GM18951 (cell line): ENCODE measurements around the gene PPP1R13B.
"Not testable (repeated sequence)": the region's sequence is repeated elsewhere in the genome, so short reads cannot be mapped to it uniquely, and the experiment has no call there.

ENCODE experiments used
- POLR2A ChIP-seq: IDR thresholded peaks from 4 replicates; pipeline ENCODE4 v1.6.1; 2011; ENCODE audit warnings: mild to moderate bottlenecking; ENCODE audit not compliant: insufficient read length, insufficient read depth; ENCODE audit errors: extremely low read depth
- in situ Hi-C: fragments of 300-500 bp; cut with MboI; formaldehyde crosslinking; loops from one replicate; pipeline ENCODE4 v1.12.0; 2022; ENCODE audit warnings: low sequenced_read_pairs, mixed read lengths, inconsistent platforms; ENCODE audit not compliant: unreplicated experiment

Gene PPP1R13B

DNA sequence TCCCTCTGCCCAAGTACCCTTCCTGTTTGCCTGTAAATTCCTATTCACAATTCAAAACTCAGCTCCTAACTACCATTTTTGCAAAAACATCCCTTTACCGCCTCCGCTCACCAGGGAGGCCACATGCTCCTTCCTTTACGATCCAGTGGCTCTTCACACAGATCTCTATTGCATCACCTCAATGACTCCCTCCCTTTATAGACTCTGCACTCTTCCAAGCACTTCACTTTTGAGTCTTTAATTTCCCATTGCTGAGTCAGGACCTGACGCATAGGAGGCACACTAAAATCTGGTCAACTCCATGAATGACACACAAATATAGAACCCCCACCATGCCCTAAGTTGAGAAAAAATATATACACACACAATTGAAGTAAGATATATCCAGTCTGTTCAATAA is 45.9 kb downstream of the PPP1R13B start:
- no peak for TF ChIP-seq POLR2A
- in situ Hi-C loops, result loop anchor here (10.0 kb wide), 1 partner anchor 113 kb away; no protein-coding TSS in a partner anchor

DNA sequence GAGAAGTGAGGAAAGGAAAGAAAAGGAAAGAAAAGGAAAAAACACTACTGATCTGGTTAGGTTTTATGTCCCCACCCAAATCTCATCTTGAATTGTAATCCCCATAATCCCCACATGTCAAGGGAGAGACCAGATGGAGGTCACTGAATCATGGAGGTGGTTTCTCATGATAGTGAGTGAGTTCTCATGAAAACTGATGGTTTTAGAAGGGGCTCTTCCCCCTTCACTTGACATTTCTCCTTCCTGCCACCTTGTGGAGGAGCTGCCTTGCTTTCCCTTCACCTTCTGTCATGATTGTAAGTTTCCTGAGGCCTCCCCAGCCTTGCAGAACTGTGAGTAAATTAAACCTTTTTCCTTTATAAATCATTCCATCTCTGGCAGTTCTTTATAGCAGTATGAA is 54.2 kb downstream of the PPP1R13B start:
- in situ Hi-C loops, result not testable (repeated sequence)

DNA sequence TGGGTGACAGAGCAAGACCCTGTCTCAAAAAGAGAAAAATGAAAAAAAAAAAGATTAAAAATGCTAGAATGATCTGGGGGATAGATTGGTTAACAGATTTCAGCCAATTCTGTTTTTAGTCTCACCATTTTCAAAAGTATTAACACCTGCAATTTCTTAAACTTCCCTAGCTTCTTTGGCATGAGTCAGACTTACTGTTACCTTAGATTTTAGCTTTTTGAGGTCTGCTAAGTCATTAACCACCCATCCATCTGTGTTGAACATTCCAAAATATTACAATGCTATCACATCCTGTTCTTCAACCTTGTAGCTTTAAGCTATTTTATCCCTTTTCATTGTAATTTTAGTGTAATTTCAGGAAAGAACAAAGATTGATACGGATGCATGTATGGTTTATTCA is 59.3 kb downstream of the PPP1R13B start:
- TF ChIP-seq POLR2A, result no peak
- in situ Hi-C loops, result no loop called here

DNA sequence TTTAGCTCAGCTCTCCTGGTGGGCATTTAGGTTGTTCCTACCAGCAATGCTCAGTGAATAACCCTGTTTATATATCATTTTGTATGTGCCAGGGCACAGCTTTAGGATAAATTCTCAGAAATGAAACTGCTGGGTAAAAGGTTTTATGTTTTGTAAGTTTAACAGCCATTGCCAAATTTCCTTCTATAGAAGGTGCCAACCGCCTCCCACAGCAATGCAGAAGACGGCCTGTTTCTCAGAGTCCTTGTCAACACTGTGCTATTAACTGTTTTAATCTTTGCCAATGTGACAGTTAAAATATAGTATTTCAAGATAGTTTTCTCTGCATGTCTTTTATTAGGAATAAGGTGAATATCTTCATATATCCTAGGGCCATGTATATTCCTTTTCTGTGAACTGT is 65.0 kb downstream of the PPP1R13B start:
- in situ Hi-C loops, result no loop called here
- no peak for TF ChIP-seq POLR2A

DNA sequence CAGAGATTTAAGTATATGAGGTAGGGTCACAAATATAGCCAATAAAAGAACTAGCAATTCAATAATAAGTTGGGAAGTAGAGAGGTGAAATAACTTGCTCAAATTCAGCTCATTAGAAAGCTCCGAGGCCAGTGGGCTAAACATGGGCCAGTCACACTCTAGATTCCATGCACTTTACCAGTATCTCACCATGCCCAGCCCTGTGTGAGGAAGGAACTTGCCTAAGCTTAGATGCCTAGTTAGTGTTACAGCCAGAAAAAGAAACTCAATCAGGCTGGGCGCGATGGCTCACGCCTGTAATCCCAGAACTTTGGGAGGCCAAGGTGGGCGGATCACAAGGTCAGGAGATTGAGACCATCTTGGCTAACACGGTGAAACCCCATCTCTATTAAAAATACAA is 71.1 kb downstream of the PPP1R13B start:
- in situ Hi-C loops, result not testable (repeated sequence)

DNA sequence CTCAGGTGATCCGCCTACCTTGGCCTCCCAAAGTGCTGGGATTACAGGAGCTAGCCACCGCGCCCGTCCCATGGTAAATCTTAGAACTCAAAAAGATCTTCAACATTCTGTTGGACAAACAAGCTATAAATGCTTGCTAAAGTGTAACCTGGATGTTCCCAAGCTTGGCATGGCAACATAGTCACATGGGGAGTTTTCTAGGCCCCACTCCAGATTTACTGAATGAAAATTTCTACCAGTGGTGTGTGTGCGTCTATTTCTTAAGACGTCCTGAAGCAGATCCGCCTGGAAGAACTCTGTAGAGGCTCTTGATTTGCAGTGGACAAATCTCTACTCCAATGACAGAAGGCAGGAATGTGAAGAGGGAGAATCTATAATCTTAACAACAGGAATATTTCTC is 71.9 kb downstream of the PPP1R13B start:
- in situ Hi-C loops, result no loop called here
- no peak for TF ChIP-seq POLR2A

DNA sequence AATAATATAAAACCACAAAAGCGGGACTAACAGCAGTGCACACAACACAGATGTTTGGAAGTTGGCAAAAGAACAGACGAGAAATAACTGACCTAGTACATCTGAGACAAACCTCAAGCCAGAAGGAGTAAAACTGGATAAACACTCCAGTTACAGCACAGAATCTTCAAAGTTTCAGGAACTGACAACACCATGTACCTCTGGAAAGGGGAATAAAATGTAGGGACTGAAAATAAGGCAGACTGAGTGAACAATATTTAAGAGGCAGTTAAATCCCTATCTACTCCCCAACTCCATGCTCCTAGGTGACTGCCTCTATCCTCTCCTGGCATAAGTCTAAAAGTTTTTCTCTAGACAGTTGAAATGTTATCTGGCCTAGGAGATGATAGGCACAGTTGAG is 73.9 kb downstream of the PPP1R13B start:
- TF ChIP-seq POLR2A, result no peak
- in situ Hi-C loops, result no loop called here

DNA sequence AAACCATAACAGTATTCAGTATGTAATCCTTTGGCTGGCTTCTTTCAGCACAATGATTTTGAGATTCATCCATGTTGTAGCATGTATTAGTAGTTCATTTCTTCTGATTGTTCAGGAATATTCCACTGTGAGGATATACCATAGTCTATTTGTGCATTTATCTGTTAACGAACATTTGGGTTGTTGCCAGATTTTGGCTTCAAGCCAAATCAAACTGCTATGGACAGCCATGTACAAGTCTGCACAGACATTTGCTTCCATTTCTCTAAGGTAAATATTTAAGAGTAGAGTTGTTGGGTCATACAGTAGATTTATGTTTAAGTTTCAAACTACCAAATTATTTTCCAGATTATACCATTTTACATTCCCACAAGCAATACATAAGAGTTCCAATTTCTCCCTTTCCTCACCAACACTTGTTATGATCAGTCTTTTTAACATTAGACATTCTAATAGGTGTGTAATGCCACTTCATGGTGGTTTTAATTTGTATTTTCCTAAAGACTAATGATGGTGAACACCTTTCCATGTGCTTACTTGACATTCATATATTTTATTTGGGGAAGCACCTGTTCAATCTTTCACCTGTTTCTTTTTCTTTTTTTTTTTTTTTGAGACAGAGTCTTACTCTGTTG is 75.2 kb downstream of the PPP1R13B start:
- in situ Hi-C loops, result no loop called here

DNA sequence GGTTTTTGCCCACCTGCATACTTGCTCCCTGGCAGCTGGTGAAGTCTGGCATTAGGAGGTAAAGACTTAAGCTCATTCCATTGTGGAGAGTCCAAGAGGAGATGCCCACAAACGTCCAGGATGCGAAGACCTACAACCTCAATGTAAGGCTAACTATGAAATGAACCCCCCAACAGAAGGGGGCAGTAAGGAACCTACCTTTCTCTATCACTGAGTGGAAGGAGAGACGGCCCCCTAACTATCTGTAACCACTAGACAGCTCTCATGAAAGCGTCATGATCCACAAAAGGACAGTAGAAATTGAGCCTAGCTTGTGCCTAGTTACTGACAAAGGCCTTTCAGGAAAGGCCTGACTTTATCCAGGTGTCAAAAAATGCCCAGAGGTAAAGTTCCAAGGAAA is 76.5 kb downstream of the PPP1R13B start:
- TF ChIP-seq POLR2A, result no peak
- in situ Hi-C loops, result no loop called here

More for the DNA sequence above, 75.2 kb downstream of the PPP1R13B start:
- no peak for TF ChIP-seq POLR2A

DNA sequence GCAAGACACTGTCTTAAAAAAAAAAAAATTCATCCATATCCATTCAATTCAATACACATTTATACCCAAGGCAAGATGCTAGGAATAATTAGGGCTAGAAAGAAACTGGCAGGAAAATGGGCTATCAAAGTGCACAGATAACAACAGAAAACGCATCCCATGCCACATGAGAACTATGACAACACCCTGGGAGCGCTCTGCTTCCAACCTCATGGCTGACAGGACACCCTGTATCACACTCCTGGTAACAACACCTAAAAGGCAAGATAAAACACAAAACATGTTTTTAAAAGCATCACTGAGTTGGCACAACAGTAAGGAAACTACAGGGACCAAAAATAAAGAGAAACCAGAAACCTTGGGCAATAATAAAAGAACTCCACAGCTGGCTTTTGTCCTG is 76.9 kb downstream of the PPP1R13B start:
- TF ChIP-seq POLR2A, result no peak
- in situ Hi-C loops, result no loop called here

DNA sequence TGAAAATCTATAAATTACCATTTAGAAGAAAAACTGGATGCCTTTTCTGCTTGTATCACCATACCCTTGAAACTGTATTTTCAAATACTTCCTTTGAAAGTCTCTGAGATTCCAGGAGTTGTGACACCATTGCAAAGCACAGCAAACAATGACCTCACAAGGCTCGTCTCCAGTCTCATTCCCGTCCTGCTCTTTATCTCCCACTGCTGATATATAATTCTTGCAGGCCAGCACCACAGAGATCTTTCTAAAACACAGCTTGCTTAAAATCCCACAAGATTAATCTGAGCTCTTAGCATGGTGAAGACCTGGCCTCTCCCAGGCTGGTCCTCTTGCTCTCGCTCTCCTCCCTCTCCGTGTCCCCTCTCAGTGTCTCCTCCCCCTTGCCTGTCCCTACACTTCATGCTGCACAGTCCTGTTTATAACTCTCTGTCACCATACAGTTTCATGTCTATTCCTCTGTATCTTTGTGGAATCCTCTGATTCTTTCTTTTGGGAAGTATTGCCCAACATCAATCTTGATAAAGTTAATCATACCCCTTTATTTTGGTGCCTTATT is 80.0 kb downstream of the PPP1R13B start:
- TF ChIP-seq POLR2A, result no peak
- in situ Hi-C loops, result no loop called here

DNA sequence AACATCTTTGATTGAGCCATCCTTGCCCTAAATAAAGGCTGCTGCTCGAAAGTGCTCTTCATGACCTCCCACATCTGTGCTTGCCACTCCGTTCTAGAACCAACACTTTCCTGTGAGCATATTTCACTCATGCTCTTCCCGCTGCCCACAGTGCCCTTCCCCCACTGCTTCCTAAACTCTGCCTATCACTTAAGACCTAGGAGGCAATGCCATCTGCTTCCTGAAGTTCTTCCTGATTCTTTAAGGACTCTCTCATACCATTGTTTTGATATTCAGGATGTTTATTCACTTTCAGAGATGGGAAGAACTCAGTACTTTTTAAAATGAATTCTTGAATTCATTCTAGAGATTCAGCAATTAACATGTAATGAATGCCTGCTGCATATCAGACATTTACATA is 81.8 kb downstream of the PPP1R13B start:
- no peak for TF ChIP-seq POLR2A
- in situ Hi-C loops, result no loop called here

DNA sequence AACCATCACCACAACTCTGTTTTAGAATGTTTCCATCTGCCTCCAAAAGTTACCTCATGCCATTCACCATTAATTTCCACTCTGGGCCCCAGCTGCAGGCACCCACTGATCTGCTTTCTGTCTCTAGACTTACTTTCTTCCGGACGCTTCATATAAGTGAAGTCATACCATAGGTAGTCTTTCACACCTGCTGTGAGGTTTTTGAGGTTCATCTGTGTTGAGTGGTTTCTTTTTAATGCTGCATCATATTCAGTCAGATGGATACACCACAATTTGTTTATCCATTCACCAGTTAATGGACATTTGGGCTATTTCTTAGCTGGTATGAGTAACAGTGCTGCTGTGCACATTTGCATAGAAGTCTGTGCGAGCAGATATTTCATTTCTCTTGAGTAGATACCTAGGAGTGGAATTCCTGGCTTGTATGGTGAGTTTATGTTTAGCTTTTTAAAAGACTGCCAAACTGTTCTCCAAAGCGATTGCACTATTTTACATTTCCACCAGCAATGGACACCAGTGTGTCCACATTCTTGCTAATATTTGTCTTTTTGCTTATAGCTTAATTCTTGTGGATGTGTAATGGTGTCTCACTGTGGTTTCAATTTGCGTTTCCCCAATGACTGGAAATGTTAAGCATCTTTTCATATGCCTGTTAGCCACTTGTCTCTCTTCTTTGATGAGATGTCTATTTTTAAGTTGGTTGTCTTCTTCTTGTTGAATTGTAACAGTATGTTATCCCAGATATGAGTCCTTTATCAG is 83.5 kb downstream of the PPP1R13B start:
- in situ Hi-C loops, result no loop called here
- no peak for TF ChIP-seq POLR2A

DNA sequence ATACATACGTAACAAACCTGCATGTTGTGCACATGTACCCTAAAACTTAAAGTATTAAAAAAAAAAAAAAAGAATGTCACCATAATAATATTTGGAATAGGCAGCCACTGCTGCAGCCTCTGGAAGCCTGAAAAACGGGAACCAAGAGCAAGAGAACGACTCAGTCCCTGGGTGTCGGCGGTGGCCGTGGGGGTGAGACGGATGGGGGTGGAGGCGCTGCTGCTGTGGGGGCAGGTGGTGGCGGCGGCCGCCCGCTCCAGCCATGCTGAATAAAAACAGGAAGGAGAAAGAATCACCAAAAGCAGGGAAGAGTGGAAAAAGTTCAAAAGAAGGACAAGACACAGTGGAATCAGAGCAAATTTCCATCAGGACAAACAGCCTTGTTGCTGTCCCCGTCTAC is 84.8 kb downstream of the PPP1R13B start:
- TF ChIP-seq POLR2A, result no peak
- in situ Hi-C loops, result no loop called here
